Fibroblast of the aortic adventitia (primary cell): ENCODE measurements around the gene DYNLT1. TPM values are rescaled to one million over a fixed set of nuclear protein-coding genes. Genes with fewer than 3 reads are reported as not detected.

Experiments used
- DNase-seq: peaks from one replicate; pipeline ENCODE4 v3.0.0-alpha.2; 2010; ENCODE audit warnings: low read depth
- H3K4me3 ChIP-seq: 2 replicates; pipeline ENCODE4 v1.5.1; 2011; ENCODE audit warnings: low read depth, mild to moderate bottlenecking, control low read depth, low read length, moderate library complexity
- CTCF ChIP-seq: IDR thresholded peaks from 2 replicates; pipeline ENCODE4 v1.5.1; 2011; ENCODE audit warnings: mild to moderate bottlenecking, low read length, control low read depth, inconsistent platforms; ENCODE audit not compliant: insufficient read depth
- small RNA-seq: library from RNA; depleted of rRNA; stranded (forward); fragments of <200 nt; gene quantifications from one replicate; pipeline ENCODE3, GENCODE V24; 2012
- total RNA-seq: library from RNA; depleted of rRNA; stranded (reverse); fragments of >200 nt; gene quantifications from 2 replicates; pipeline ENCODE4 v1.2.3, GENCODE V29; 2012; ENCODE audit warnings: low replicate concordance

DYNLT1 gene
- total RNA-seq, 1 donor: 138 TPM

- TF ChIP-seq CTCF: no peak
- H3K4me3 ChIP-seq: no peak overlapping the region
- no peak for DNase-seq
Measured at GRCh38 chr6:158591134-158591809, 53.3 kb downstream of the DYNLT1 start.

GRCh38 chr6:158589366-158589765, 55.2 kb downstream of the DYNLT1 start:
- TF ChIP-seq CTCF: no peak
- DNase-seq: no peak
- no peak overlapping the region for H3K4me3 ChIP-seq

- no peak for DNase-seq
- H3K4me3 ChIP-seq: no peak overlapping the region
- no peak for TF ChIP-seq CTCF
Measured at GRCh38 chr6:158586652-158587051, 57.9 kb downstream of the DYNLT1 start.

Small RNA genes within 50 kb of the gene (small RNA-seq; reads per million reads assigned to genes)
- not detected for gene MIR7161

Other genes starting within 250 kb of the DYNLT1 start
- gene TMEM181, start 84.7 kb downstream of the DYNLT1 start, total RNA-seq: 24.1 and 36.2 TPM in 2 replicates
- gene SYTL3, start 5.3 kb upstream of the DYNLT1 start, total RNA-seq: 1.9 and 10.5 TPM in 2 replicates
- gene EZR, start 174.6 kb upstream of the DYNLT1 start, total RNA-seq: 41.3 and 47.0 TPM in 2 replicates